ENCODE measurements around the gene ITLN2. TPM values are rescaled to one million over a fixed set of nuclear protein-coding genes. Genes with fewer than 3 reads are reported as not detected.

Gene ITLN2
- total RNA-seq, 4 donors from 2014 or later, result not detected

GRCh38 chr1:160956966-160957365 lies 2.4 kb upstream of the ITLN2 start:
- no peaks in the 10 kb centered on the region for H3K9me3 ChIP-seq
- no peaks in the 10 kb centered on the region for H3K36me3 ChIP-seq
- TF ChIP-seq CTCF (IDR thresholded peaks at IDR 0.05) (no peak), POLR2A (IDR thresholded peaks at IDR 0.05) (no peak)
- no peak for DNase-seq
- 40 to 73% methylated on average over 3 to 4 of the region's 4 CpGs for WGBS, 2 donors
- H3K4me1 ChIP-seq, result peaks cover under 1 to 24% (median 8%) of the 10 kb centered on the region in 3 donors
- H3K27ac ChIP-seq, result no peak overlapping the region
- intact Hi-C loops (cut with DNase I), result loop anchor here (10.0 kb wide), 2 partner anchors 122 to 282 kb away; no protein-coding TSS in a partner anchor
- peaks cover 0 to 6% (median 0%) of the 10 kb centered on the region in 4 donors for H3K27me3 ChIP-seq
- H3K4me3 ChIP-seq, result no peak overlapping the region

- no peaks in the 10 kb centered on the region for H3K36me3 ChIP-seq
- WGBS, 2 donors, result 49 to 59% methylated on average over 3 of the region's 3 CpGs
- no peak for DNase-seq
- H3K4me1 ChIP-seq, result peaks cover 10 to 35% (median 14%) of the 10 kb centered on the region in 3 donors
- no peaks in the 10 kb centered on the region for H3K9me3 ChIP-seq
- TF ChIP-seq POLR2A (IDR thresholded peaks at IDR 0.05), result no peak
- no peak for TF ChIP-seq CTCF (IDR thresholded peaks at IDR 0.05)
- no peak overlapping the region for H3K4me3 ChIP-seq
- H3K27ac ChIP-seq, result peak overlapping the region; percentile 73 to 86 (median 74)
- H3K27me3 ChIP-seq, result peaks cover 0 to 6% (median 0%) of the 10 kb centered on the region in 4 donors
- intact Hi-C loops (cut with DNase I), result loop anchor here (10.0 kb wide), 2 partner anchors 118 to 278 kb away; no protein-coding TSS in a partner anchor
Observed at GRCh38 chr1:160953030-160953429, 1.6 kb downstream of the ITLN2 start.

- Histone ChIP-seq H3K36me3 (no peaks in the 10 kb centered on the region), H3K27me3 (peaks cover 0 to 6% (median 0%) of the 10 kb centered on the region in 4 donors), H3K4me1 (peaks cover 10 to 35% (median 14%) of the 10 kb centered on the region in 3 donors), H3K27ac (peak overlapping the region; percentile 73 to 86 (median 74)), H3K4me3 (no peak overlapping the region), H3K9me3 (no peaks in the 10 kb centered on the region)
- no peak for DNase-seq
- no peak for TF ChIP-seq CTCF (IDR thresholded peaks at IDR 0.05)
- TF ChIP-seq POLR2A (IDR thresholded peaks at IDR 0.05), result no peak
- WGBS, 2 donors, result 36 to 44% methylated on average over 2 of the region's 2 CpGs
- intact Hi-C loops (cut with DNase I), result loop anchor here (10.0 kb wide), 2 partner anchors 117 to 277 kb away; no protein-coding TSS in a partner anchor
Observed at GRCh38 chr1:160952129-160952510, 2.5 kb downstream of the ITLN2 start.

GRCh38 chr1:160951443-160952128 lies 3.0 kb downstream of the ITLN2 start:
- TF ChIP-seq CTCF (IDR thresholded peaks at IDR 0.05) (peak; percentile 27 to 83 (median 64)), POLR2A (IDR thresholded peaks at IDR 0.05) (no peak)
- Histone ChIP-seq H3K36me3 (no peaks in the 10 kb centered on the region), H3K27ac (peak overlapping the region; percentile 73 to 86 (median 74)), H3K4me3 (no peak overlapping the region), H3K27me3 (peaks cover 0 to 6% (median 0%) of the 10 kb centered on the region in 4 donors), H3K4me1 (peaks cover 10 to 35% (median 14%) of the 10 kb centered on the region in 3 donors), H3K9me3 (no peaks in the 10 kb centered on the region)
- 46 to 54% methylated on average over 6 of the region's 8 CpGs for WGBS, 2 donors
- DNase-seq, result no peak
- intact Hi-C loops (cut with DNase I), result loop anchor here (10.0 kb wide), 2 partner anchors 117 to 277 kb away; no protein-coding TSS in a partner anchor

- H3K4me3 ChIP-seq, result no peak overlapping the region
- WGBS, 2 donors, result 100% methylated on average over 1 to 2 of the region's 3 CpGs
Observed at GRCh38 chr1:160950657-160951056, 4.0 kb downstream of the ITLN2 start.

More at GRCh38 chr1:160950657-160951056, 4.0 kb downstream of the ITLN2 start:
- H3K36me3 ChIP-seq, result no peaks in the 10 kb centered on the region
- DNase-seq, result no peak
- peaks cover 0 to 6% (median 0%) of the 10 kb centered on the region in 4 donors for H3K27me3 ChIP-seq
- peaks cover 10 to 40% (median 14%) of the 10 kb centered on the region in 3 donors for H3K4me1 ChIP-seq
- H3K9me3 ChIP-seq, result no peaks in the 10 kb centered on the region
- no peak for TF ChIP-seq CTCF (IDR thresholded peaks at IDR 0.05)
- no peak for TF ChIP-seq POLR2A (IDR thresholded peaks at IDR 0.05)
- intact Hi-C loops (cut with DNase I), result loop anchor here (10.0 kb wide), 2 partner anchors 116 to 276 kb away; no protein-coding TSS in a partner anchor
- no peak overlapping the region for H3K27ac ChIP-seq

Measured in esophagus squamous epithelium (tissue), 5 donors.